ENCODE measurements around the gene UNC13D. TPM values are rescaled to one million over a fixed set of nuclear protein-coding genes. Genes with fewer than 3 reads are reported as not detected.

UNC13D gene
- total RNA-seq, 1 experiment from 2014 or later = 3.5 TPM

DNA sequence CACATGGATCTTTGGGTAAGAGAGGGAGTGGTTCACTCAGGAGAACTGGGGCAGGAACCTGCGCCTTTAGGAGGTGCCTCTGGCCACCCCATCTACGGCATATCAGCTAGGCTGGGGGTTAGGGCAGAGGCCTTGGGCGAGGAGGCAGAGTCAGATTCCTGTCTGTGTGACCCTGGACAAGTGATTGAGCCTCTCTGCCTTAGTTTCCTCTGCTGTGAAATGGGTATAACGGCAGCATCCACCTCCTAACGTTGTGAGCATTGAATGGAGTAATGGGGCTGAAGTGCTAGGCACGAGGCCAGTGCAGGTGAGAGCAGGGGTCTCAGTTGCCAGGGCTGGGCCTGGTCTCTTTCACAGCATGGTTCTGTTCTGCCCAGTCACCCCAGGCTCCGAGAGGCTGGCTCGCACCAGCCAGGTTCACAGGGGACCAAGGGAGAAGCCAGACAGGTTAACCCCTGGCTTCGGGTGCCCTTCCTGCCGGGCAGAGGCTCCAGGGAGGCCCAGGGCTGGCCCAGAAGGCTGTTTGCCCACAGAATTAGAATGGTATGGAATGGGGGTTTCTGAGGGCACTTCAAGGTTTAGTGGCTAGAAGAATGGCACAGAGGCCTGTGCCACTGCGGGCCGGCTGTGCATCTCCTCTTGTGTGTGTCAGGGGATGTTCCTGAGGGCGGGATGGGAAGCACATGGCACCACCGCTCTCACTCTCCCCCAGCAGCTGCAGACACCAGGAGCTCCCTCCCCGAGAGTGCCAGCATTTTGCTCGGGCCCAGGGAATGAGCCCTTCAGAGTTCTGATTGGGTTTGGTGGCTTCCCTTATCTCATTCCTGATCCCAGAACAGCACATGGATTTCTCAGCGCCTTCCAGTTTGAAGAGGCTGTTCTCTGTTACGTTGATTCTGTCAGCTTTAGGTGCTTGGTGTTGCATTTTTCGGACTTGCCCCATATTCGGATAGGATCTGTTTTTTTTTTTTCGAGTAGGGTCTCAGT, 23.8 kb downstream of the UNC13D start:
- TF ChIP-seq, protein P1, sequence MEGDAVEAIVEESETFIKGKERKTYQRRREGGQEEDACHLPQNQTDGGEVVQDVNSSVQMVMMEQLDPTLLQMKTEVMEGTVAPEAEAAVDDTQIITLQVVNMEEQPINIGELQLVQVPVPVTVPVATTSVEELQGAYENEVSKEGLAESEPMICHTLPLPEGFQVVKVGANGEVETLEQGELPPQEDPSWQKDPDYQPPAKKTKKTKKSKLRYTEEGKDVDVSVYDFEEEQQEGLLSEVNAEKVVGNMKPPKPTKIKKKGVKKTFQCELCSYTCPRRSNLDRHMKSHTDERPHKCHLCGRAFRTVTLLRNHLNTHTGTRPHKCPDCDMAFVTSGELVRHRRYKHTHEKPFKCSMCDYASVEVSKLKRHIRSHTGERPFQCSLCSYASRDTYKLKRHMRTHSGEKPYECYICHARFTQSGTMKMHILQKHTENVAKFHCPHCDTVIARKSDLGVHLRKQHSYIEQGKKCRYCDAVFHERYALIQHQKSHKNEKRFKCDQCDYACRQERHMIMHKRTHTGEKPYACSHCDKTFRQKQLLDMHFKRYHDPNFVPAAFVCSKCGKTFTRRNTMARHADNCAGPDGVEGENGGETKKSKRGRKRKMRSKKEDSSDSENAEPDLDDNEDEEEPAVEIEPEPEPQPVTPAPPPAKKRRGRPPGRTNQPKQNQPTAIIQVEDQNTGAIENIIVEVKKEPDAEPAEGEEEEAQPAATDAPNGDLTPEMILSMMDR (IDR thresholded peaks at IDR 0.05; ENCODE audit: unreplicated experiment) = no peak
- Mint-ChIP-seq H3K27me3 (ENCODE audit: insufficient read depth, unreplicated experiment) (no peaks in the 10 kb centered on the region), H3K9me3 (ENCODE audit: unreplicated experiment) (no peaks in the 10 kb centered on the region), H3K27ac (ENCODE audit: low read depth, unreplicated experiment) (no peak overlapping the region), H3K4me3 (ENCODE audit: unreplicated experiment) (no peak overlapping the region), H3K4me1 (ENCODE audit: insufficient read depth, unreplicated experiment) (no peaks in the 10 kb centered on the region), H3K36me3 (ENCODE audit: insufficient read depth, unreplicated experiment) (peaks cover 30% of the 10 kb centered on the region)
- BruUV-seq (replicated peaks) = no TSS peak
- ChIA-PET CTCF (interaction anchor here (1.0 kb wide), 1 partner anchor 10 kb away, joined by 3 read pairs; no protein-coding TSS in a partner anchor), POLR2A (interaction anchor here (1.6 kb wide), 1 partner anchor 35 kb away, joined by 4 read pairs; the partner anchor contains the start of gene WBP2)
- no peak for DNase-seq (ENCODE audit: unreplicated experiment)
- intact Hi-C loops (cut with micrococcal nuclease) = no loop called here

DNA sequence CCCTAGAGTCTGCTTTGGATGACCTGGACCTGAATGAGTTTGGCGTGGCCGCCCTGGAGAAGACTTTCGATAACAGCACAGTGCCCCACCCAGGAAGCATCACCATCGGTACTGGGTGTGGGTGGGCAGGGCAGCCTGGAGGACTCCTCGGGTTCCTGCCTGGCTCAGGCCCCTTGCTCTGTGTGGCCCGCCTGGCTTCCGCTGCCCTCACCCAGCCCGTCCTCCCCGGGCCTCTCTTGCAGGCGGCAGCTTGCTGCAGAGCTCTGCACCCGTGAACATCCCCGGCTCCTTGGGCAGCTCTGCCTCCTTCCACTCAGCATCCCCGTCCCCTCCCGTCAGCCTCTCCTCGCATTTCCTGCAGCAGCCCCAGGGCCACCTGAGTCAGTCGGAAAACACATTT, 24.5 kb downstream of the UNC13D start:
- ChIA-PET CTCF (no interaction called here), POLR2A (interaction anchor here (1.6 kb wide), 1 partner anchor 36 kb away, joined by 4 read pairs; the partner anchor contains the start of gene WBP2)
- H3K36me3 Mint-ChIP-seq (ENCODE audit: insufficient read depth, unreplicated experiment) = peaks cover 30% of the 10 kb centered on the region
- no TSS peak for BruUV-seq (replicated peaks)
- no peaks in the 10 kb centered on the region for H3K27me3 Mint-ChIP-seq (ENCODE audit: insufficient read depth, unreplicated experiment)
- H3K4me1 Mint-ChIP-seq (ENCODE audit: insufficient read depth, unreplicated experiment) = peaks cover 6% of the 10 kb centered on the region
- no peak overlapping the region for H3K27ac Mint-ChIP-seq (ENCODE audit: low read depth, unreplicated experiment)
- no peak overlapping the region for H3K4me3 Mint-ChIP-seq (ENCODE audit: unreplicated experiment)
- intact Hi-C loops (cut with micrococcal nuclease) = loop anchor here (5.0 kb wide), 1 partner anchor 42 kb away; a partner anchor contains a TSS
- no peaks in the 10 kb centered on the region for H3K9me3 Mint-ChIP-seq (ENCODE audit: unreplicated experiment)
- no peak for DNase-seq (ENCODE audit: unreplicated experiment)
- TF ChIP-seq, protein P1 (IDR thresholded peaks at IDR 0.05; ENCODE audit: unreplicated experiment) = no peak

DNA sequence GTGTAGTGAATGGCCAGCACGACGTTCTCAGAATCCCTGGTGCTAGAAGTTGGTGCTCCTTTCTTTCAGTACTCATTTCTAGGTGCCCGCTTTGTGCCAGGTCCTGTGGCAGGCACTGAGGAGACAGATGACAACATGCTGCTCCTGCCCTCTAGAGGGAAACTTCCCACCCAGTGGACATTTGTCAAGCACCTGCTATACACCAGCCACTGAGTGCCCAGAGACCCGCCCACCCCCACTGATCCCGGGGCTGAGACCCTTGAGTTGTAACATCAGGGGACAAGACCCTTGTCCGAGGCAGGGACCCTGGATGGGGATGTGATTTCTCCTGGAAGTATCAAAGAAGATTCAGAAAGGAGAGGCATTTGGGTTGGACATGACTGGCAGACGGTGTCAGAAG, 25.1 kb downstream of the UNC13D start:
- Mint-ChIP-seq H3K9me3 (ENCODE audit: unreplicated experiment) (no peaks in the 10 kb centered on the region), H3K27me3 (ENCODE audit: insufficient read depth, unreplicated experiment) (no peaks in the 10 kb centered on the region), H3K4me1 (ENCODE audit: insufficient read depth, unreplicated experiment) (peaks cover 11% of the 10 kb centered on the region), H3K4me3 (ENCODE audit: unreplicated experiment) (no peak overlapping the region), H3K27ac (ENCODE audit: low read depth, unreplicated experiment) (no peak overlapping the region), H3K36me3 (ENCODE audit: insufficient read depth, unreplicated experiment) (peaks cover 30% of the 10 kb centered on the region)
- ChIA-PET CTCF (no interaction called here), POLR2A (no interaction called here)
- intact Hi-C loops (cut with micrococcal nuclease) = loop anchor here (5.0 kb wide), 1 partner anchor 42 kb away; a partner anchor contains a TSS
- no TSS peak for BruUV-seq (replicated peaks)
- TF ChIP-seq, protein P1 (IDR thresholded peaks at IDR 0.05; ENCODE audit: unreplicated experiment) = no peak
- peak; percentile 21 for DNase-seq (ENCODE audit: unreplicated experiment)

DNA sequence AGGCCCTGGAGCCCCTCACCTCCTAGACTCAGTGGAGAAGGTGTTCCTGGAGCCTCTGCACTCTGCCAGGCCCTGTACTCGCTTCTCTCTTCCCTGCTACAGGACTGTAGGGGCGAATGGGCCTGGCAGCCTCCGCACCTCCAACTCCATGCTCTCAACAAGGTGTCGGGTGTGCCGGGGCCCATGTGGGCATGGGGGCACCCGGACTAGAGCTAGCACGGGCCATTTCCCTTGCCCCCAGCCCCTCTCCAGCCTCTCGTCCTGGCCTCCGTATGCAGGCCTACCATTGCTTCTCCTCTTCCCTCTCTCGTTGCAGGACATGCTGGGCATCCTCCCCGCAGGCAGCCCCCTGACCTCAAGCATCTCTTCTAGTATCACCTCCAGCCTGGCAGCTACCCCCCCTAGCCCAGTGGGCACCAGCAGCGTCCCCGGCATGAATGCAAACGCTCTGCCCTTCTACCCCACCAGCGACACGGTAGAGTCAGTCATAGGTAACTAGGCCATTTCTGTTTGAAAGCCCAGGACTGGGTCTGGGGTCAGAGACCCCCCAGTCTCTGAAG, 25.8 kb downstream of the UNC13D start:
- no peak overlapping the region for H3K27ac Mint-ChIP-seq (ENCODE audit: low read depth, unreplicated experiment)
- CTCF ChIA-PET = interaction anchor here (0.6 kb wide), 2 partner anchors 48 to 204 kb away, joined by 4 read pairs; no protein-coding TSS in a partner anchor
- BruUV-seq (replicated peaks) = no TSS peak
- intact Hi-C loops (cut with micrococcal nuclease) = loop anchor here (5.0 kb wide), 1 partner anchor 41 kb away; a partner anchor contains a TSS
- H3K9me3 Mint-ChIP-seq (ENCODE audit: unreplicated experiment) = no peaks in the 10 kb centered on the region
- TF ChIP-seq, protein P1 (IDR thresholded peaks at IDR 0.05; ENCODE audit: unreplicated experiment) = no peak
- no peak for DNase-seq (ENCODE audit: unreplicated experiment)
- no peaks in the 10 kb centered on the region for H3K27me3 Mint-ChIP-seq (ENCODE audit: insufficient read depth, unreplicated experiment)
- no peak overlapping the region for H3K4me3 Mint-ChIP-seq (ENCODE audit: unreplicated experiment)
- H3K4me1 Mint-ChIP-seq (ENCODE audit: insufficient read depth, unreplicated experiment) = peaks cover 11% of the 10 kb centered on the region
- peaks cover 30% of the 10 kb centered on the region for H3K36me3 Mint-ChIP-seq (ENCODE audit: insufficient read depth, unreplicated experiment)
- POLR2A ChIA-PET = interaction anchor here (0.5 to 0.6 kb wide), 2 partner anchors 9 to 33 kb away, joined by 3 read pairs; no protein-coding TSS in a partner anchor
